HG02678 (cell line): ENCODE results near the gene EEF1A2.

ENCODE experiments used
- ATAC-seq: cut with Tn5 transposase; IDR thresholded peaks from one replicate; pipeline ENCODE4 v1.9.1; 2021; ENCODE audit warnings: mild to moderate bottlenecking, moderate library complexity; ENCODE audit not compliant: unreplicated experiment

The EEF1A2 gene

DNA sequence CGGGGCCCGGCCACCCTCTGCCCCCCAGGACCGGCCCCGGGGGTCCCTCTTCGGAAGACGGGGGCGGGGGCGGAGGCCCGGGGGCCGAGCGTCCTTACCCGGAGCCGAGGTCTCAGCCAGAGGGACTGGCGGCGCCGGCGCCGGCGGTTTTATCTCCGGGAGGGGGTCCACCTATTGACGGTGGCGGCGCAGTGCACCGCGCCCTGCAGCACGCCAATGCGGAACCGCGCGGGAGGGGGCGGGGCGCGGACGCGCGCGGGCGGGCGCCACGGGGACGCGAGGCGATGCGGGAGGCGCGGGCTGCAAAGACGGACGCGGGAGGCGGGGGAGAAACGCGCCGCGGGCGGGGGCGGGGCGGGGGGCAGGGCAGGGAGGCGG is at the start of gene EEF1A2:
TSS of gene EEF1A2 (minus strand) at position 124 of the 378 bp plus-strand sequence. CDS start 1,320 bp downstream, outside the sequence.
- ATAC-seq: no peak

DNA sequence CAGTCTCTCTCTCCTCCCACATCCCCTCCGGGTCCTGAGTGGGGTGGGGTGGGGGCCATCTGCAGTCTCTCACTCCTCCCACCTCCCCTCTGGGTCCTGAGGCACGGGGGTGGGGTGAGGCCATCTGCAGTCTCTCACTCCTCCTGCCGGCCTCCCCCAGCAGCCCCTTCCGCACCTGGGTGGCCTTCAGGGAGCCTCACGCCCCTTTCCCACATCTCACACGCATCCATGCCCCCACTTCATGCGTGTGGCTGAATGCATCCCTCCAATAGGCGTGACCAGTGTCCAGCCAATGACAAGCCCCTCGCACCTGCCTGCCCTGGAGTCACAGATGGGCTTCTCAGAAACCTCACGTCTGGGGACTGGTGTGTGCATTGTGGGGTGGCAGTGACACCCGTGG is 49.7 kb upstream of the EEF1A2 start:
- no peak for ATAC-seq

DNA sequence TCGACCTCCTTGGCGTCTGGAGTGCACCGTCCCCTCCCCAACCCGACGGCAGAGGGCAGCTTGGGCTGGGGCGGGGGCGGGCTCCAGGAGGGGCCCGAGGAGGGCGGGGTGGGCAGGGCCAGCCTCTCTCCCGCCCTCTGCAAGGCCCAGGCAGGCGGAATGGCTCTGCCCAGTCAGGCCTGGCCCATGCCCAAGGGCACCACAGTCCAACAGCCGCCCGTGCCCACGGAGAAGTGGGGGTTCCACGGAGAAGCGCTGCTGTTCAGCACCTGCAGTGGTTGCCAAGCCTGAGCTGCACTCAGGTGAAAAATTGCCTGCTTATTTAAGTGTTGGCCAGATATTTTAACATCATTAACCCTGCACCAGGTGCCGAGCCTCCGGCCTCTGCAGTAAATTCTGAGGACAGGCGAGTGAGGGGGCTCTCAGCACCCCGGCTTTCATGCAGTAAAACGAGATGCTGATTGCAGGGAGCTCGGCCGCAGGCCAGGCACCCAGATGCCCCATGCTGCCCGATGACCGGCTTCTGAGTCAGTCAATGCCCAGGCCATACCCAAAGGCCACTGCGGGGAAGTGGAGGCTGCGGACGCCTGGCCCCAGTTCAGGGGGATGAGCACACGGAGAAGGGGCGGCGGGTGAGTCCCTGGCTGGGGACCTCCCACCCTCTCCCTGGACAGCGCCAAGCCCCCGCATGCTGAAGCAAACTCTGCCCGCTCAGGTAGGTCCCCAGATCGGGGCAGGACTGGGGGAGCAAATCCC is 49.0 kb upstream of the EEF1A2 start, which contains the start of gene SRMS:
TSS of gene SRMS (minus strand) at position 25 of the 756 bp plus-strand sequence. CDS start 286 bp downstream, outside the sequence.
- ATAC-seq: no peak

DNA sequence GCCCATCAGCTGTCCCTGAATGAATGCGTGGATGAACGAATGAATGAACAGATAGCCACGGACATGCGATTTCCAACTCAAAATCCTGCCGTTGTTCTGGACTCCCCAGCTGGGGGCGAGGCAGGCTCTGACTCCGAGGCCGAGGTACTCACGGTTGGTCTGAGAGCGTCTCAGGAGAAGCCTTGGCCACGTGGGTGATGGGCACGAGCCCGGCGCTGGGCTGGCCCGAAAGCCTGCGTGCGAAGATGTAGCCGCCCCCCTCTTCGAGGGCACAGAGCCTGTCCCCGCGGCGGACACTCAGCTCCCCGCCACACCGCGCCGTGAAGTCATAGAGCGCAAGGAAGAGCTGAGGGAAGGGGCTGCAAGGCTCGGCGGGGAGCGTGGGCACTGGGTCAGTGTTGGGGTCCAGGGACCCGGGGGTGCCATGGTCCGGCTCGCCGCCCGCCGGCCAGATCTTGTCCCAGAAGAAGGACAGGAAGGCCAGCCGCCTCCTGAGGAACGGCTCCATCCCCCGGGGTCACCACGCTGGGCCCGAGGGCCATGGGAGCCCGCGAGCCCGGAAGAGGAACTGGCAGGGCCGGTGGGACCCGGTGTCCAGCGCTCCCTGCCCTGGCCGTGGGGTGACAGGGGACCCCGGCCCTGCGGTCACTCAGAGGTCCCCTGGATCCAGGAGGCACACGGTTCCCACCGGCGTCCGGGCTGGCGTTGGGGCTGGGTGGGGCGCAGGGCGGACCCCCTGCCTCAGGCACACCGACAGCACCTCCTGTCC is 48.3 kb upstream of the EEF1A2 start:
- no peak for ATAC-seq

DNA sequence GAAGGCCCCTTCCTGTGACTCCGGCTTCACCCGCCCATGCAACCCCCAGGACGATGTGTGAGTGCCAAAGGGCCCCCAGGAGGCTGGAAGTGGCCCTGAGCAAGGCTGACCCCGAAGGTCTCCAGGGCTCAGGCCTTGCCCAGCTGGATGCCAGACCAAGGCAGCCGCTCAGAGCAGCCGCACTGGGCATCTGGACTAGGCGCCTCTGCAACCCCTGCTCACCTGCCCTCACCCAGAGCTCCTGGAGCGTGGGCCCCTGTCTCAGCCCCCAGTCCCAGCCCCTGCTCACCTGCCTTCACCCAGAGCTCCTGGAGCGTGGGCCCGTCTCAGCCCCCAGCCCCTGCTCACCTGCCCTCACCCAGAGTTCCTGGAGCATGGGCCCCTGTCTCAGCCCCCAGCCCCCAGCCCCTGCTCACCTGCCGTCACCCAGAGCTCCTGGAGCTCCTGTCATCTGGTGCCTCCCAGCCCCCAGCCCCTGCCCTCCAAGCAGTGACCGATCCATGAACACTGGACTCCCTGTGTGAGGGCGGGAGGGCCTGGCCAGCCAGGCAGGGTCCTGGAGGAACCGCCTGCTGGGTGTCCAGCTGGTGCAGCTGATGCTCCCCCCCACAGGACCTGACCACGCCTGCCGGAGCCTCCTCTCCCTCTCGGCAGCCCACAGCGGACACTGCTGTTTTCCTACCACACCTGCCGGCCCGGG is 47.5 kb upstream of the EEF1A2 start:
- ATAC-seq: no peak

DNA sequence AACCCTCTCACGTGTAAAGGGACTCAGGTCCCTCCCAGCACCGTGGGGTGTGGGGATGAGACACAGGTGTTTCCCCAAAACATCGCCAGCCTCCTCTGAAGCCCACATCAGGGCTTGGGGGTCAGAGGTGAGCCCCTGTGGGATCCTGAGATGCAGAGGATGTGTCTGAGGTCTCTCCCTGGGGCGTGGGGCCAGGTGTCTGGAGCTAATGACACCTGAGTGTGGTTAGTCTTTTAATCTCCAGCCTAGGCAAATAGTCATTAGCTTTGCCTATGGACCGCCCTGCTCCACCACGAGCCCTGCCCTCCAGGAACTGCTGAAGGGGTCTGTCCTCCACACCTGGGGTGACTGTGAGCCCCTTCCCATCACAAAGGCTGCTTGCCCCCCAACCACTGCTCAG is 46.9 kb upstream of the EEF1A2 start:
- ATAC-seq: no peak

DNA sequence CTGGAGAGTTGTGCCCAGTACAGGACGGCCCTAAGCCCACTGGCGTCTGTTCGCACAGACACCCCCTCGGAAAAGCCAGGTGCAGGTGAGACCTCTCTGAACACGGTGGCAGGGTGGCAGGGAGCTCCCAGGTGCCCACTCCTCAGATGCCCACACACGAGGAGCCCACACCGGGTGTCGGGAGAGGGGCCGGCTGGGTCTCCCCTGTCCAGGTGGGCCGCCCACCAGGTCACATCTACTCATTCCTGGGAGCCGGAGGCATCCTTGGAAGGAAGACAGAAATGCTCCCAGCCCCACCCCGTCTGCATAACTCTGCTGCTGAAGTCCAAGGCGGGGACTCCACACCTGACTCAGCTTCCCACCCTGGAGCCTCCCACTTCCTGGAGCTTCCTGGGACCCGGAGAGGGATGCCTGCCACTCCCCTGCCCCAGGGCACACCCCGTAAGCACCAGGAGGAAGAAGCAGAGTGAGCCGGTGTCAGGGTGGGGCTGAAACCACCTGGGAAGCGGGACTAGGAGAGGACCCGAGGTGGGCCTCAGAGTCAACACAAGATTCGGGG is 46.2 kb upstream of the EEF1A2 start:
- no peak for ATAC-seq

DNA sequence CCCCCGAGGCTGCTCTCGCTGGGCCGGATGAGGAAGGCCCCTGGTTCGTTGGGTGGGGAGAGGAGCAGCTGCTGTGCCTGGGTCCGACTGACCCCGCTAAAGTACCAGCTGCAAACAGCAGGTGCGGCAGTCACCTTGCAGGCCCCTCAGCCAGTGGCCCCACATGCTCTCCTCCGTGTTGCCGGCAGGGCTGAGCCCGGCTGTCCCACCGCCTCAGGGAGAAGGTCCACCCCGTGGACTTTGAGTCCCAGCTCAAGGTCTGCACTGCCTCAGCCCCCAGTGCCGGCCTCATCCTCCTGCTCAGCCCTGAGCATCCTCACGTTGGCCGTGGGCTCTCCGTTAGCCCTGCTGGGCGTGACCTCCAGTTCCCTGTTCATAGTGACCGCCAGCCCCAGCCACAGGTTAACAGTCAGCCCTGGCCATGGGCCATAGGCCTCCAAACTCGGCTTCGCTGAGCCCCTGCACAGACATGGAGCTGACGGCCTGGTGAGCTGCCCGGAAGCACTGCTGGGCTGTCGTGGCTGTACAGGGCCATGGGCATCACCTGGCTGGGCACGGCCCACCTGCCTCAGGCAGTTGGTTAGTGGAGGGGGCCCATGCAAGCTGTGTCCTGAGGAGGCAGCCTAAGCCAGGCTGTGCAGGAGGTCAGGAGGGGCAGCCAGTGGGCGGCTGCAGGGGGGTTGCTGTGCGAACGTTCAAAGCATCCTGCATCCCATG is 45.5 kb upstream of the EEF1A2 start:
- no peak for ATAC-seq

DNA sequence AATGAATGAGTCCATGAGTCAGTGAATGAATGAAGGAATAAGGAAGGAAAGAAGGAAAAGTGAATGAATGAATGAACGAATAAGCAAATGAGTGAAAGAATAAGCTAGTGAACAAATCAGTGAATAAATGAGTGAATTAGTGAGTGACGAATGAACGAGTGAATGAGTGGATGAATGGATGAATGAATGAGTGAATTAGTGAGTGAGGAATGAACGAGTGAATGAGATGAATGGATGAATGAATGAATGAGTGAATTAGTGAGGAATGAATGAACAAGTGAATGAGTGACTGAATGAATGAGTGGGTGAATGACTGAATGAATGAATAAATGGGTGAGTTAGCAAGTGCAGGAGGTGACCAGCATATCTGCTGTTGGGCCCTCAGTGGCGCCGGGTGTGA is 44.9 kb upstream of the EEF1A2 start:
- ATAC-seq: no peak

DNA sequence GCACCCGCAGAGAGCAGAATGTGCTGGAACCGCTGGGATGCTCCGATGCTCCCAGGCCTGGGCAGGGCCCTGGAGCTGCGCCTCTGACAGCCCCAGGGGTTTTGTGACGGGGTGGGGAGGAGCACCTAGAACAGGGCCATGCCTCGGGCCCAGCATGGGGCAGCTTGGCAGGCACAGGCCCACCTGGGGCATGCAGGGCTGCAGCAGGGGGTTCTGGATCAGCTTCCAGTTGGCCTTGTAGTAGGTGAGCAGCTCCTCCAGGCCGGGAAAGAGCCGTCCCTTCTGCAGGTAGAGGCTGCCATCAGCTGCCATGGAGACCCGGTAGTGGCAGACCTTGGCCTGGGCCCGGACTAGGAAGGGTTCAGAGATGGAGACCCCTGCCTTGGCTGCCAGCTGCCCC is 44.2 kb upstream of the EEF1A2 start:
- no peak for ATAC-seq

DNA sequence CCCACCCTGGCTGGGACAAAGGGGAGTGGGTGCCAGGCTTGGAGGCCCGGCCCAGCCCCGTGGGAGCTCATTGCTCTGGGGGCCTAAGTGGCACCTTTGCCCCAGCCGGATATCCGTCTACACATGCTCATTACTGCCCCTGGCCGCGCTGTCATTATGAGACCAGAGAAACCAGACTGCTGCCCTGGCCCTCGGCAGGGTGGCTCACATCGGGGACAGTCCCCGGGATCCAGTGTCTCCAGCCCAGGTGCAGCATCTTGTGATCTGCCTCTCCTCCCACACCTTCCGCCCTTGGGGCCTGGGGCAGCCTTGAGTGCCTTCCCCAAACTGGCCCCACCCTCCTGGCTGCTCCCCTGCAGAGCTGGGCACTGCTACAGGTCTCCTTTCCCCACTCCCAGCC is 43.8 kb upstream of the EEF1A2 start:
- ATAC-seq: no peak

DNA sequence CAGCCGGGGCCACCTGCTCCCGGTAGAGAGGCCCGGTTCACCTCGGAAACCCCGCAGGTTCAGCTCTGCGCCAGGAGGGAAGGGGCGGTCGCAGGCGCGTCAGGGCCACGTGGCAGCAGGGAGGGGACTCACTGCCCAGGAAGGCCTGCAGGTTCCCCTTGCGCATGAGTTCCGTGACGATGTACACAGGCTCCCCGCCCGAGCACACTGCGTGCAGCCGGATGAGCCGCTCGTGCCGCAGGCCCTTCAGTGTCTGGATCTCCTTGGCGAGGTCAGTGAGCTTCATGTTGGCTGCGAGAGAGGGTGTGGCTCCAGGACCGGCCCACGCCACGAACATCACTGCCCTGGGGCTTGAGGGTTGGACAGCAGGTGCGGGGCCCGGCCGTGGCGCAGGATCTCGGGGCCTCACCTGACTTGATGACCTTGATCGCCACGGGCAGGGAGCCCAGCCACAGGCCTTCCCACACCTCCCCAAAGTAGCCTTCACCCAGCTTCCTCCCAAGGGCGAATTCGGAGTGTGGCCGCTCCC is 43.2 kb upstream of the EEF1A2 start:
- ATAC-seq: no peak

DNA sequence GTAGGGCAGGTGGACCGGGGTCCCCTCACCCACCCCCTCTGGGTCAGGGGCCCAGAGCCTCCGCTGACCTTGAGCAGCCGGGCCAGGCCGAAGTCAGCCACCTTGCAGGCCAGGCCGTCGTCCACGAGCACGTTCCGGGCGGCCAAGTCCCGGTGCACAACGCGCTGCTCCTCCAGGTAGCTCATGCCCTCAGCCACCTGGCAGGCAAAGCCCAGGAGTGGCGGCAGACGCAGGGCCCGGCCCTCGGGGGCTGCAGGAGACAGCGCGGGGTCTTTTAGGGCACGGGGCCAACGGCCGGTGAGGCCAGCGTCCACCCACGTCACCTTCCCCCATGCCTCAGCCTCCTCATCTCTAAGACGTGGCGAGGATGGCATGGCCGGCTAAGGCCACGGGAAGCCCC is 42.5 kb upstream of the EEF1A2 start:
- ATAC-seq: no peak

DNA sequence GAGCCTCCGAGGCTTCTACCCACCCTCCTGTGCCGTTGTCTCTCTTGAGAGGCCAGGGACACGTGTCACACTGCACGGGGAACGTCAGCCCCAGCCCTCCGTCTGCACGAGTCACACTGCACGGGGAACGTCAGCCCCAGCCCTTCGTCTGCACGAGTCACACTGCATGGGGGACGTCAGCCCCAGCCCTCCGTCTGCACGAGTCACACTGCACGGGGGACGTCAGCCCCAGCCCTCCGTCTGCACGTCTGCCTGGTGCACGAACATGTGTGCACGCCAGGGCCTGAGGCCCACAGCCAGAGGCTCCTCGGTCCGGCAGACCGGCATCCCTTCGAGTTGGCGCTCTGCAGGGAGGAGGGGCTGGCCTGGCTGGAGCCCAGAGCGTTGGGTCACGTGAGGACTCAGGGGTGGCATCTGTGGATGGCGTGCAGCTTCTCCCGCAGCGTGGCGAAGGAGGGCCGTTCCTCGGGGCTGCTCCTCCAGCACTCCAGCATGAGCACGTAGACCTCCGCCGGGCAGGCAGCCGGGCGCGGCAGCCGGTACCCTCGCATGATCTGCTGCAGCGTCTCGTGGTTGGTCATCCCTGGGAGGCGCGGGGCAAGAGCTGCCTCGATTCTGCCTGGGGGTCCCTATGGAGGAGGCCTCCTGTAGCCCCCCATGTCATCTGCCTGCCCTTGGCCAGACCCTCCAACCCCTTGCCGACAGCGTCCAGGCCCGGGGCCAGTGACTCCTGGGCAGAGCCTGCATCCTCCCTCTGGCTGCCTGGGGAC is 41.7 kb upstream of the EEF1A2 start:
- ATAC-seq: no peak

DNA sequence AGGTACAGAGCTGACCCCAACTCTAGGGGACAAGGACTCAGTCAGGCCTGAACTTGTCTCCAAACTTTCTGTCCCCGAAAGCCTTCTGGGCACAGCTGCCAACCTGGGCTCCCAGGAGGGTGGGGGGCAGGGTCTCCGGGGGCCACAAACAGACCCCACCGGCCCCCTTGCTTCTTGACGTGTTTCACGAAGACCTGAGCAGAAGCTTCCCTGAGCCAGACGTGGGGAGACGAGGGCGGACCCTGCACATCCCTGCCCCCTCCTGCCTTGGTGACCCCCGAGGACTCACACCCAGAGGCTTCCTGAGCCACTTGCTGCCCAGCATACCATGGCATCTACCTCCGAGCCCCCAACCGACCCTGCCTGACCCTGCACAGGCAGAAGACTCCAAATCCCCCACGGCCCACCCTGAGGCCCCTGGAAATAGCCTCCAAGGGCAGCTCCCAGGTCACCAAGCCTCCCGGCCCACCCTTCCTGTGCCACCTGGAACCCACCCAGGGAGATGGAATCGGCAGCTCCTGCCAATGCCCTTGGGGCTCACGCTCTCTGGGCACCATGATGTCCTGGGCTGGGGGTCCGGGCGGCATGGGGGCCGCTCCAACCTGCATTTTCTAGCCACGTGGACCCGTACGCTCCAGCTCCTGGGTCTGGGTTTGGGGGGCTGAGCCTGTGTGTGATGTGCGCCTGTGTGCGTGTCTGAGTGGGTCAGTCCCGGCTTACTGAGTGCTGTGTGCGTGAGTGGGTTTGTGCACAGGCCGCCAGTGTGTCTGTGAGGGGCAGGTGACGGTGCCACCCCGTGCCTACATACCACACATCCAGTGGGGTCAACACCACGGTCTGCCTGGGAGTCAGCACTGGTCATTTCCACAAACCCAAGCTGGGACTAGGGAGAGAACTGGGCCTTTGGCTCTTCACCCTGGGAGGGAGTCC is 40.8 kb upstream of the EEF1A2 start:
- no peak for ATAC-seq

DNA sequence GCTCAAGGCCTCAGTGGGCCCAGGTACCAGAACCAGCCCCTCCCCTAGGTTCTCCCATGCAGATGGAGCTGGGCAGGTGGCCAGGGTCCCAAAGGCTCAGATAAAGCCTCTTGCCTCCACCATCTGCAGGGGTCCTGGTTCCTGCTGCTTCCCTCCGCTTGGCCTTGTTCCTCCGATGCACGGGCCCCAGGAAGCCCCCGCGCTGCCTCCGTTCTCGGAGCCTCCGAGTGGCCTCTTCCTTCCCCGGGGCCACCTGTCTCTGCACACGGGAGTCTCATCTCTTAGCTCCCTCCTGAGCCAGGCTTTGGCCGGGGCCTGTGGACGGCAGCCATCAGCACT is 40.2 kb upstream of the EEF1A2 start:
- ATAC-seq: no peak

DNA sequence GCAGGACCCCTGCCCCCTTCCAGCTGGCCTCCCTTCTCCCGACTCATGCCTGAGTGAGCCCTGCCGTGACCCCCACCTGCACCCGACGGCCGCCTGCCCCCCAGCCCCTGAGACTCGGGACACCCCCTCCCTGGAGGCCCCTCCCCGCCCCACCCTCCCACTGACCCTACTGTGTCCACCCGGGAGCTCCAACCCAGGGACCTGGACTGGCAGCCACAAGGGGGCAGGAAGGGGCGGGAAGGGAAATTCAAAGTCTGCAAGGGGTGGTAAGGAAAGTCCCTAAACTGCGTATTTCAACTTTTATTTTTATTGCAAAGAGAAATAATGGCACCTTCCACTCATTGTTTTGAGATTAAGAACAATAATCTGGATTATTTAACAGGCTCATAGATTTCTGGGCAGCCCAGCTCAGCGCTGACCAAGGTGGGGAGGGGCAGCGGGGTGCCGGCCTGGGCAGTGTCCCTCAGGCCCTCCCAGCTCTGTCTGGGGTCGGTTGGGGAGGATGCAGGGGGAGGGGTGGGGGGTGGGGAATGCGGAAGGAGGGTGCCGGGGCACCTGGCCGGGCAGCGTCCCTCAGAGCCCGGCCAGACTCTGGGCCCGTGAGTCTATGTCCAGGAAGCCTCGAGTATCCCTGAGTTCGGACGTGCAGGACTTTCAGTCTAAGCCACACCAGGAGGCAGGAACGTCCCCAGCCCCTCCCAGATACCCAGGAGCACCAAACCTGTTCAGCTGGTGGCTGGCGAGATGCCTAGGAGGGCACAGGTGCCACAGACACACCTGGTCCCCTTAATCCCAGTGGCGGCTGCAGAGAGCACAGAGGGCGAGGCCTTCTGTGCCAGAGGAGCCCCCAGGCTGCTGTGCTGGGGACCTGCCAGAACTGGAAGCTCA is 39.6 kb upstream of the EEF1A2 start:
- no peak for ATAC-seq
